A549 (cell line): ENCODE results near the gene TRMU. TPM values are rescaled to one million over a fixed set of nuclear protein-coding genes. Genes with fewer than 3 reads are reported as not detected.

Experiments
- ATAC-seq, 2 experiments: fragments of 200-7000 bp in 1 of 2; fragments of >200 bp in 1 of 2; cut with Nextera tagmentation in 1 of 2; cut with Tn5 transposase in 1 of 2; 3 replicates each; pipeline versions ENCODE4 v1.8.0 to v1.9.1; 2018 to 2020; ENCODE audit warnings: mild to moderate bottlenecking in 1 of 2, moderate library complexity in 1 of 2
- CTCF ChIA-PET: fragments of 300-600 bp; sonication (Branson Sonifier 250); formaldehyde crosslinking; extraction: SDS; loops from one replicate; lab custom pipeline; 2021; ENCODE audit warnings: antibody characterized with exemption, inconsistent platforms; lab: Yijun Ruan, JAX
- POLR2A ChIA-PET: fragments of 350-600 bp; formaldehyde crosslinking; extraction: SDS; loops from one replicate; lab custom pipeline; 2021; ENCODE audit warnings: antibody characterized with exemption, inconsistent platforms; lab: Yijun Ruan, JAX
- DNase-seq, 2 experiments: peaks; one replicate each; pipeline versions ENCODE4 v3.0.0 to v3.0.0-alpha.2; 2011 to 2016; ENCODE audit warnings: low read depth in 1 of 2, low spot score in 1 of 2
- FAIRE-seq: peaks from 2 replicates; lab custom pipeline; 2011; peaks lifted over from hg19 to GRCh38; lab: Jason Lieb, UNC
- H3K27ac ChIP-seq, 2 experiments: fragments of >200 bp; sonication (Bioruptor Twin); formaldehyde crosslinking; 3 replicates each; pipeline ENCODE4 v1.5.1; 2016 to 2017
- H3K4me1 ChIP-seq: fragments of >200 bp; sonication (Bioruptor Twin); formaldehyde crosslinking; 3 replicates; pipeline ENCODE4 v1.6.1; 2016
- H3K4me2 ChIP-seq: fragments of >200 bp; sonication (Bioruptor Twin); formaldehyde crosslinking; 3 replicates; pipeline ENCODE4 v1.6.1; 2016
- H3K4me3 ChIP-seq: fragments of >200 bp; sonication (Bioruptor Twin); formaldehyde crosslinking; 3 replicates; pipeline ENCODE4 v1.5.1; 2016
- H3K9me3 ChIP-seq: fragments of >200 bp; sonication (Bioruptor Twin); formaldehyde crosslinking; 3 replicates; pipeline ENCODE4 v1.6.1; 2016
- BHLHE40 ChIP-seq: IDR thresholded peaks from 2 replicates; pipeline ENCODE4 v1.6.1; 2012; ENCODE audit warnings: low read depth, low read length, inconsistent platforms
- CEBPB ChIP-seq, 2 experiments: fragments of >200 bp in 1 of 2; sonication (Bioruptor Twin) in 1 of 2; formaldehyde crosslinking in 1 of 2; IDR thresholded peaks; 2 replicates each; pipeline ENCODE4 v1.6.1; 2012 to 2016
- CHD2 ChIP-seq: fragments of 150-350 bp; IDR thresholded peaks from 2 replicates; pipeline ENCODE4 v1.6.1; 2014; ENCODE audit warnings: low read length; ENCODE audit not compliant: partially characterized antibody
- EHF ChIP-seq: fragments of 250-450 bp; sonication (Bioruptor Pico); IDR thresholded peaks from 2 replicates; pipeline ENCODE4 v1.5.0; 2020; ENCODE audit warnings: mild to moderate bottlenecking
- FOXS1 ChIP-seq: fragments of 250-450 bp; sonication (Bioruptor Pico); IDR thresholded peaks from 2 replicates; pipeline ENCODE4 v1.5.0; 2020; ENCODE audit warnings: mild to moderate bottlenecking, moderate library complexity
- HDAC2 ChIP-seq: fragments of 200-600 bp; sonication (generic); IDR thresholded peaks from 2 replicates; pipeline ENCODE4 v1.6.1; 2016
- HEYL ChIP-seq: fragments of 250-450 bp; sonication (Bioruptor Pico); IDR thresholded peaks from 2 replicates; pipeline ENCODE4 v1.8.0; 2021; ENCODE audit warnings: mild to moderate bottlenecking, moderate library complexity
- HOXA7 ChIP-seq: fragments of 250-450 bp; sonication (Bioruptor Pico); IDR thresholded peaks from 2 replicates; pipeline ENCODE4 v1.5.0; 2020; ENCODE audit warnings: mild to moderate bottlenecking, moderate library complexity
- HOXB13 ChIP-seq: fragments of 250-450 bp; sonication (Bioruptor Pico); IDR thresholded peaks from 2 replicates; pipeline ENCODE4 v1.5.0; 2020; ENCODE audit warnings: low read depth, mild to moderate bottlenecking, moderate library complexity
- KDM1A ChIP-seq: fragments of 200-600 bp; sonication (generic); IDR thresholded peaks from 2 replicates; pipeline ENCODE4 v1.6.1; 2016; ENCODE audit warnings: low read depth, mild to moderate bottlenecking
- KDM5A ChIP-seq: fragments of 200-600 bp; sonication (generic); IDR thresholded peaks from 2 replicates; pipeline ENCODE4 v1.6.1; 2016; ENCODE audit warnings: antibody characterized with exemption, mild to moderate bottlenecking
- MYC ChIP-seq: IDR thresholded peaks from 2 replicates; pipeline ENCODE4 v1.6.1; 2012; ENCODE audit warnings: mild to moderate bottlenecking, inconsistent platforms, low read length, improper control_type of control experiment, borderline replicate concordance
- NPAS2 ChIP-seq: fragments of 250-450 bp; sonication (Bioruptor Pico); IDR thresholded peaks from 2 replicates; pipeline ENCODE4 v1.8.0; 2022; ENCODE audit warnings: mild to moderate bottlenecking, moderate library complexity, borderline replicate concordance
- NR3C1 ChIP-seq: fragments of >200 bp; sonication (Bioruptor Twin); formaldehyde crosslinking; IDR thresholded peaks from 3 replicates; pipeline ENCODE4 v1.6.1; 2017
- POLR2A ChIP-seq: IDR thresholded peaks from 2 replicates; pipeline ENCODE4 v1.6.1; 2012; ENCODE audit warnings: mild to moderate bottlenecking, low read length
- POLR2AphosphoS2 ChIP-seq: conservative IDR thresholded peaks from 2 replicates; pipeline ENCODE4 v1.6.1; 2012; ENCODE audit warnings: low read length, improper control_type of control experiment, inconsistent platforms
- RARB ChIP-seq: fragments of 250-450 bp; sonication (Bioruptor Pico); IDR thresholded peaks from 2 replicates; pipeline ENCODE4 v1.8.0; 2021; ENCODE audit warnings: mild to moderate bottlenecking, moderate library complexity
- RFX5 ChIP-seq: fragments of 450-650 bp; IDR thresholded peaks from 2 replicates; pipeline ENCODE4 v1.7.1; 2014; ENCODE audit warnings: antibody characterized with exemption, mild to moderate bottlenecking, moderate library complexity
- SREBF2 ChIP-seq: fragments of 450-650 bp; IDR thresholded peaks from 2 replicates; pipeline ENCODE4 v1.6.1; 2014; ENCODE audit warnings: mild to moderate bottlenecking, moderate library complexity
- ZFP36 ChIP-seq: fragments of 450-650 bp; IDR thresholded peaks from 2 replicates; pipeline ENCODE4 v1.6.1; 2014; ENCODE audit warnings: borderline replicate concordance; ENCODE audit not compliant: partially characterized antibody
- WGBS: methylation state at CpG from one replicate; pipeline ENCODE4 v1.1.6; 2017; ENCODE audit errors: missing lambda C conversion rate; 5-methylcytosine and 5-hydroxymethylcytosine counted together
- polyA plus RNA-seq, 4 experiments: library from polyadenylated mRNA; depleted of rRNA in 3 of 4; stranded (reverse); fragments of >200 nt; fragmentation: RNase III in 1 of 4; extraction: RNeasy Plus Mini Kit Qiagen cat#74134 plus additional on column Dnase treatment in 1 of 4; gene quantifications; 2 replicates in 3 of 4; 3 replicates in 1 of 4; pipeline ENCODE4 v1.2.3, GENCODE V29; 2011 to 2017
- TF ChIP-seq, protein P1 (sequence below): fragments of >200 bp; sonication (Bioruptor Twin); formaldehyde crosslinking; IDR thresholded peaks from 2 replicates; pipeline ENCODE4 v1.6.1; 2016
- TF ChIP-seq, protein P2 (sequence below): fragments of 200-600 bp; sonication (generic); IDR thresholded peaks from 2 replicates; pipeline ENCODE4 v1.6.1; 2016; ENCODE audit warnings: antibody characterized with exemption, mild to moderate bottlenecking, moderate library complexity

Gene TRMU
- polyA plus RNA-seq, 2 of the 4 experiments (the other 2 are of a cell fraction), result 33.4 to 44.1 TPM

- TF ChIP-seq KDM5A (no peak), CHD2 (no peak), BHLHE40 (no peak), HEYL (CRISPR knock-in tag) (no peak), HOXA7 (CRISPR knock-in tag) (no peak), CEBPB (IDR thresholded peaks at IDR 0.05) (no peak)
Measured at GRCh38 chr22:46286006-46286405, 49.5 kb upstream of the TRMU start (continued).

DNA sequence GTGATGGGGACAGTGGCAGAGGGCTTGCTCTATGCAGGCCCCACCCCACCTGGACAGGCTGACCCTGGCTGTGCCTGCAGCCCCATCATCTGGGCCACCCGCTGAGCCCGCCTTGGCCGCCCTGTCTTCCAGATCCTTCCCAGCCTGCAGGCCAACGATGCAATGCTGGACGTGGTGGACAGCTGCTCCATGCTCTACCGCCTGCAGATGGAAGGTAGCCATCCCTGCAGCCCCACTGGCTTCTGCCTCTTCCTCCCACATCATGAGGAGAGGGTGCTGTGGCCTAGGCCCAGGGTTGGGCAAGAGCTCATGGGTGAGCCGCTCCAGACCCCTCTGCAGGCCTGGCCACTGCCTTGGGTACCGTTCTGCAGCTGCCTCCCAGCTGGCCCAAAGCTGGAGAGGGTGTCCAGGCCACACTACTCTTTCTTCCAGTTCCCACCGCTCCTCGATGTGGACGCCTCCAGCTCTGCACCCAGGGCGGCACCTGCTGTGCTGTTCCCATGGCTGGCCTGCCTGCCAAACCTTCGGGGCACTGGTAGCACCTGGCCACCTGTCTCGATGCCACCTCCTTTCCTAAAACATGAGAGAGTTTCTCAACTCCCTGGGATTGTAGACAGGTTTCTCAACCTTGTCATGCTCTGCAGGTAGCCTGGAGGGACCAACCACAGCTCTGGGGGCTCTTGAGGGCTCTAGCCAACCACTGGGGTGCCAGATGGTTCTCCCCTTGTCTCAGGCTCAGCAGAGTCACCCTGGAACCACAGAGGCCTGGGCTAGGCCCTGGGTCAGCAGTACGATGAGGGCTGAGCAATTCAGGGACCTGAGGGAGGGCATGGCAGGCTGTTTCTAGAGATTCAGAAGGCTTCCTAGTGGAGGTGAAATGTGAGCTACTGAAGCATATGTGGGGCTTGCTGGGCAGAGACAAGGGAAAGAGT, 48.3 kb upstream of the TRMU start:
- ChIA-PET CTCF (interaction anchor here (1.1 to 2.0 kb wide), 3 partner anchors 31 to 167 kb away, joined by 4 to 8 read pairs (median 4); no protein-coding TSS in a partner anchor), POLR2A (no interaction called here)
- TF ChIP-seq, protein P1, sequence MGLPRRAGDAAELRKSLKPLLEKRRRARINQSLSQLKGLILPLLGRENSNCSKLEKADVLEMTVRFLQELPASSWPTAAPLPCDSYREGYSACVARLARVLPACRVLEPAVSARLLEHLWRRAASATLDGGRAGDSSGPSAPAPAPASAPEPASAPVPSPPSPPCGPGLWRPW, result no peak
- TF ChIP-seq HOXB13 (CRISPR knock-in tag) (no peak), ZFP36 (no peak), BHLHE40 (no peak), EHF (CRISPR knock-in tag) (no peak), RARB (CRISPR knock-in tag) (no peak), RFX5 (no peak), NPAS2 (CRISPR knock-in tag) (no peak), FOXS1 (CRISPR knock-in tag) (no peak), MYC (no peak), SREBF2 (no peak), NR3C1 (no peak), HDAC2 (no peak), POLR2AphosphoS2 (no peak), KDM5A (no peak), KDM1A (no peak), POLR2A (no peak)
- TF ChIP-seq, protein P2, sequence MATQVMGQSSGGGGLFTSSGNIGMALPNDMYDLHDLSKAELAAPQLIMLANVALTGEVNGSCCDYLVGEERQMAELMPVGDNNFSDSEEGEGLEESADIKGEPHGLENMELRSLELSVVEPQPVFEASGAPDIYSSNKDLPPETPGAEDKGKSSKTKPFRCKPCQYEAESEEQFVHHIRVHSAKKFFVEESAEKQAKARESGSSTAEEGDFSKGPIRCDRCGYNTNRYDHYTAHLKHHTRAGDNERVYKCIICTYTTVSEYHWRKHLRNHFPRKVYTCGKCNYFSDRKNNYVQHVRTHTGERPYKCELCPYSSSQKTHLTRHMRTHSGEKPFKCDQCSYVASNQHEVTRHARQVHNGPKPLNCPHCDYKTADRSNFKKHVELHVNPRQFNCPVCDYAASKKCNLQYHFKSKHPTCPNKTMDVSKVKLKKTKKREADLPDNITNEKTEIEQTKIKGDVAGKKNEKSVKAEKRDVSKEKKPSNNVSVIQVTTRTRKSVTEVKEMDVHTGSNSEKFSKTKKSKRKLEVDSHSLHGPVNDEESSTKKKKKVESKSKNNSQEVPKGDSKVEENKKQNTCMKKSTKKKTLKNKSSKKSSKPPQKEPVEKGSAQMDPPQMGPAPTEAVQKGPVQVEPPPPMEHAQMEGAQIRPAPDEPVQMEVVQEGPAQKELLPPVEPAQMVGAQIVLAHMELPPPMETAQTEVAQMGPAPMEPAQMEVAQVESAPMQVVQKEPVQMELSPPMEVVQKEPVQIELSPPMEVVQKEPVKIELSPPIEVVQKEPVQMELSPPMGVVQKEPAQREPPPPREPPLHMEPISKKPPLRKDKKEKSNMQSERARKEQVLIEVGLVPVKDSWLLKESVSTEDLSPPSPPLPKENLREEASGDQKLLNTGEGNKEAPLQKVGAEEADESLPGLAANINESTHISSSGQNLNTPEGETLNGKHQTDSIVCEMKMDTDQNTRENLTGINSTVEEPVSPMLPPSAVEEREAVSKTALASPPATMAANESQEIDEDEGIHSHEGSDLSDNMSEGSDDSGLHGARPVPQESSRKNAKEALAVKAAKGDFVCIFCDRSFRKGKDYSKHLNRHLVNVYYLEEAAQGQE, result no peak
- DNase-seq, result no peak
- Histone ChIP-seq H3K4me2 (no peak overlapping the region), H3K27ac (no peak overlapping the region), H3K4me3 (no peak overlapping the region), H3K9me3 (no peaks in the 10 kb centered on the region), H3K4me1 (no peaks in the 10 kb centered on the region)
- WGBS, result 97% methylated on average over 12 of the region's 15 CpGs
- no peak for FAIRE-seq
- no peak for ATAC-seq
